HG03378 (cell line): ENCODE data around the gene COPA.

Experiments used
- ATAC-seq: cut with Tn5 transposase; IDR thresholded peaks from one replicate; pipeline ENCODE4 v1.9.1; 2021; ENCODE audit warnings: mild to moderate bottlenecking, moderate library complexity; ENCODE audit not compliant: unreplicated experiment

COPA gene

GRCh38 chr1:160277330-160277729, 65.7 kb downstream of the COPA start:
- no peak for ATAC-seq

GRCh38 chr1:160271025-160271424, 72.0 kb downstream of the COPA start:
- ATAC-seq: no peak

- ATAC-seq: no peak
These were observed 75.6 kb downstream of the COPA start for GRCh38 chr1:160267284-160267991.

GRCh38 chr1:160264795-160265307, 78.2 kb downstream of the COPA start:
- no peak for ATAC-seq

GRCh38 chr1:160261893-160262794, 80.9 kb downstream of the COPA start, which contains the start of gene DCAF8:
Gene DCAF8 (minus strand): TSS chr1:160262549. CDS start chr1:160244008, 18,541 bp downstream.
- peak; percentile 75 for ATAC-seq

GRCh38 chr1:160261556-160261892, 81.5 kb downstream of the COPA start:
- ATAC-seq: peak; percentile 24

- no peak for ATAC-seq
These were observed 82.4 kb downstream of the COPA start for GRCh38 chr1:160260406-160261382.

GRCh38 chr1:160258177-160258798, 84.8 kb downstream of the COPA start:
- ATAC-seq: no peak

- no peak for ATAC-seq
These were observed 85.5 kb downstream of the COPA start for GRCh38 chr1:160257411-160258015.

- no peak for ATAC-seq
These were observed 86.5 kb downstream of the COPA start for GRCh38 chr1:160256396-160257046.

- no peak for ATAC-seq
These were observed 87.2 kb downstream of the COPA start for GRCh38 chr1:160255781-160256300.

- ATAC-seq: peak; percentile 80
These were observed 91.1 kb downstream of the COPA start for GRCh38 chr1:160251687-160252526.

- no peak for ATAC-seq
These were observed 92.0 kb downstream of the COPA start for GRCh38 chr1:160251011-160251410.

GRCh38 chr1:160247053-160247452, 96.0 kb downstream of the COPA start:
- ATAC-seq: no peak

- no peak for ATAC-seq
These were observed 97.6 kb downstream of the COPA start for GRCh38 chr1:160245434-160245833.

- ATAC-seq: no peak
These were observed 98.8 kb downstream of the COPA start for GRCh38 chr1:160244209-160244608.

GRCh38 chr1:160243767-160244166, 99.3 kb downstream of the COPA start:
- ATAC-seq: no peak
